Right lobe of liver (tissue), 6 donors: ENCODE measurements around the gene LYPD8. TPM values are rescaled to one million over a fixed set of nuclear protein-coding genes. Genes with fewer than 3 reads are reported as not detected.

ENCODE experiments used
- ATAC-seq, 4 donors: fragments of 200-7000 bp; cut with Tn5 transposase; one replicate each; pipeline ENCODE4 v1.9.1; 2020; ENCODE audit warnings: mild to moderate bottlenecking in 4 of 4, moderate library complexity in 4 of 4
- DNase-seq, 3 donors: peaks; one replicate each; pipeline ENCODE4 v3.0.0-alpha.2; 2020
- H3K27ac ChIP-seq, 3 donors: fragments of 200-600 bp; one replicate each; pipeline ENCODE4 v1.8.0; 2022
- H3K27me3 ChIP-seq, 2 donors: fragments of 200-600 bp; one replicate each; pipeline ENCODE4 v1.8.0; 2022
- H3K36me3 ChIP-seq, 4 donors: fragments of 200-600 bp; sonication (generic) in 1 of 4; one replicate each; pipeline versions ENCODE4 v1.5.1 to v1.8.0; 2017 to 2022; ENCODE audit warnings: control low read depth in 1 of 4
- H3K4me1 ChIP-seq, 4 donors: fragments of 200-600 bp; sonication (generic) in 1 of 4; one replicate each; pipeline versions ENCODE4 v1.5.1 to v1.8.0; 2017 to 2022; ENCODE audit warnings: control low read depth in 1 of 4
- H3K4me3 ChIP-seq, 3 donors: fragments of 200-600 bp; one replicate each; pipeline ENCODE4 v1.8.0; 2022
- H3K9me3 ChIP-seq, 4 donors: fragments of 200-600 bp; sonication (generic) in 1 of 4; one replicate each; pipeline versions ENCODE4 v1.5.1 to v1.8.0; 2017 to 2022; ENCODE audit warnings: control low read depth in 1 of 4
- POLR2A ChIP-seq: fragments of 450-650 bp; IDR thresholded peaks from one replicate; pipeline ENCODE4 v1.6.1; 2017; ENCODE audit warnings: antibody characterized with exemption, mild to moderate bottlenecking
- WGBS: methylation state at CpG from one replicate; pipeline ENCODE4 v1.1.6; 2018; ENCODE audit warnings: low coverage, low lambda C conversion rate; ENCODE audit not compliant: insufficient coverage; ENCODE audit errors: missing lambda C conversion rate; 5-methylcytosine and 5-hydroxymethylcytosine counted together
- intact Hi-C, 2 donors: fragments of 100-400 bp; cut with DNase I; formaldehyde crosslinking; loops; one replicate each; pipeline versions ENCODE4 v1.11.2 to v1.14.1; 2022
- total RNA-seq, 6 experiments: library from RNA; depleted of rRNA in 2 of 6; stranded (reverse); fragments of >200 nt in 2 of 6; fragmentation: NEBNext Ultra II Directional in 3 of 6; extraction: Animal tissue kit (Norgen Biotek cat#: 25700) in 3 of 6; gene quantifications; one replicate each; pipeline versions ENCODE4 v1.1.0 to v1.2.4, GENCODE V29; 2016 to 2023
- TF ChIP-seq, protein P1 (sequence below), 4 donors: fragments of 200-600 bp in 3 of 4; fragments of 450-650 bp in 1 of 4; IDR thresholded peaks; one replicate each; pipeline versions ENCODE4 v1.5.1 to v1.8.0; 2016 to 2022; ENCODE audit warnings: antibody characterized with exemption in 4 of 4, mild to moderate bottlenecking in 2 of 4
- donor health status: DM: no; HTN: yes; CAD: no.
- donor health status: DM: no; HTN: no; CAD: no.
- donor health status: DM: no; HTN: no; CAD: no.
- donor health status: DM: no; HTN: yes; CAD: no.
- donor health status: DM: no; HTN: yes; CAD: no.

Gene LYPD8
- total RNA-seq, 6 experiments from 2014 or later = not detected

DNA sequence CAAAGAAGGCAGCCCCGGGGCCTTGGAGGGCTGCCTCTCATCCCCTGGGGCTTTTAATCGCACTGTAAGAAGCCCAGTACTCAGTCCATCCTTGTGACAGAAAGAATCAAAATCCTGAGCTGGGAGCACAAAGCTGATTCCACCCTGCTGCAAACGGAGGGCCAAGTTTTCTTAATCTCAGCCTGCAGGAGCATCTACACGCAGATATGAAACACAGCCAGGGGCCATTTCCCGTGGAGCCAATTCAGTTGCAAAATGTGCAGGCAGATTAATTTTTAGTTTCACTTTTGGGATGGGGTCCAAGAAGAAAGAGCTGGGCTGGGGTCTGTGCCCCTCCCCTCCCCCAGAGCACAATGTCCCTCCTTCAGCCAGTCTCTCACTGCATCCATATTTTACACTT is 4.4 kb downstream of the LYPD8 start:
- 42% methylated on average over 3 of the region's 5 CpGs for WGBS
- Histone ChIP-seq H3K27ac (no peak overlapping the region), H3K9me3 (no peaks in the 10 kb centered on the region), H3K4me3 (no peak overlapping the region), H3K4me1 (no peaks in the 10 kb centered on the region), H3K27me3 (no peaks in the 10 kb centered on the region), H3K36me3 (no peaks in the 10 kb centered on the region)
- DNase-seq (no peak), ATAC-seq (no peak)
- intact Hi-C loops = no loop called here
- TF ChIP-seq, protein P1, sequence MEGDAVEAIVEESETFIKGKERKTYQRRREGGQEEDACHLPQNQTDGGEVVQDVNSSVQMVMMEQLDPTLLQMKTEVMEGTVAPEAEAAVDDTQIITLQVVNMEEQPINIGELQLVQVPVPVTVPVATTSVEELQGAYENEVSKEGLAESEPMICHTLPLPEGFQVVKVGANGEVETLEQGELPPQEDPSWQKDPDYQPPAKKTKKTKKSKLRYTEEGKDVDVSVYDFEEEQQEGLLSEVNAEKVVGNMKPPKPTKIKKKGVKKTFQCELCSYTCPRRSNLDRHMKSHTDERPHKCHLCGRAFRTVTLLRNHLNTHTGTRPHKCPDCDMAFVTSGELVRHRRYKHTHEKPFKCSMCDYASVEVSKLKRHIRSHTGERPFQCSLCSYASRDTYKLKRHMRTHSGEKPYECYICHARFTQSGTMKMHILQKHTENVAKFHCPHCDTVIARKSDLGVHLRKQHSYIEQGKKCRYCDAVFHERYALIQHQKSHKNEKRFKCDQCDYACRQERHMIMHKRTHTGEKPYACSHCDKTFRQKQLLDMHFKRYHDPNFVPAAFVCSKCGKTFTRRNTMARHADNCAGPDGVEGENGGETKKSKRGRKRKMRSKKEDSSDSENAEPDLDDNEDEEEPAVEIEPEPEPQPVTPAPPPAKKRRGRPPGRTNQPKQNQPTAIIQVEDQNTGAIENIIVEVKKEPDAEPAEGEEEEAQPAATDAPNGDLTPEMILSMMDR (IDR thresholded peaks at IDR 0.05) = no peak
- TF ChIP-seq POLR2A = no peak

DNA sequence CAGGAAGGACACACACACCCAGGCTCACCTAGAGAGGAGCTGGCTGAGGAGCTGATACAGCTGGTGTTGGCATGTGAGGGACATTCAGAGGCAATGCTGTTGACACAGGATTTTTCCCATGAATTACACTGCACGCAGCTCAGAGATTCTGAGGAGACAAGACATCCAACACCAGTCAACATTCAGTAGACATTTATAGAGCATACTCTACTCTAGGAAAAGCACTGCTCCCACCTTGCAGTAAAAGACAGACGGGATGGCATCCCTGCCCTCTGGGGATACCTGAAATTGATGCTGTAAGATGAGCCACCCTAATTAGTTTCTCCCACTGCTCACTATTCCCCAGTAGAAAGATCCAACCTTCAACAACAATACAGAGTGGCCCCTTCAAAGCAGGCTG is 5.1 kb downstream of the LYPD8 start:
- Histone ChIP-seq H3K27me3 (no peaks in the 10 kb centered on the region), H3K36me3 (no peaks in the 10 kb centered on the region), H3K4me1 (no peaks in the 10 kb centered on the region), H3K27ac (no peak overlapping the region), H3K9me3 (no peaks in the 10 kb centered on the region), H3K4me3 (no peak overlapping the region)
- DNase-seq = no peak
- ATAC-seq = no peak
- TF ChIP-seq, protein P1 (IDR thresholded peaks at IDR 0.05) = no peak
- TF ChIP-seq POLR2A = no peak
- WGBS = 67% methylated on average over 1 of the region's 2 CpGs
- intact Hi-C loops = no loop called here

DNA sequence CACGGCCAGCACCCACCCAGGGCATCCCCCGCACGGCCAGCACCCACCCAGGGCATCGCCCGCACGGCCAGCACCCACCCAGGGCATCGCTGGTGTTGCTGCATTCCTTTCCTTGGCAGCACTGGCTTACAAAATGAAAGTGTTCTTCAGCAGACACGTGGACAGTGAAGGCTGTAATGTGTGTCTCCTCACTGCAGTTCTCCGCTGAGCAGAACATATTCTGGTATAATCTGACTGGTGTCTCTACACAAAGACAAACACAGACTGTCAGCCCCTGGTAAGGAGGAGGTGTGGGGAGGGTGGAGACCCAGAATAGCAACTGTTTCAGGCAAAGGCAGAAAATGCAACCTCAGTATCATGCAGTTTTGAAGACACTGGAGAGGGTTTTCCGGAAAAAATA is 7.3 kb downstream of the LYPD8 start:
- DNase-seq (no peak), ATAC-seq (no peak)
- Histone ChIP-seq H3K36me3 (no peaks in the 10 kb centered on the region), H3K27ac (no peak overlapping the region), H3K27me3 (no peaks in the 10 kb centered on the region), H3K4me1 (no peaks in the 10 kb centered on the region), H3K4me3 (no peak overlapping the region), H3K9me3 (no peaks in the 10 kb centered on the region)
- TF ChIP-seq POLR2A = no peak
- TF ChIP-seq, protein P1 (IDR thresholded peaks at IDR 0.05) = no peak
- intact Hi-C loops = no loop called here
- WGBS = 91% methylated on average over 9 of the region's 10 CpGs

DNA sequence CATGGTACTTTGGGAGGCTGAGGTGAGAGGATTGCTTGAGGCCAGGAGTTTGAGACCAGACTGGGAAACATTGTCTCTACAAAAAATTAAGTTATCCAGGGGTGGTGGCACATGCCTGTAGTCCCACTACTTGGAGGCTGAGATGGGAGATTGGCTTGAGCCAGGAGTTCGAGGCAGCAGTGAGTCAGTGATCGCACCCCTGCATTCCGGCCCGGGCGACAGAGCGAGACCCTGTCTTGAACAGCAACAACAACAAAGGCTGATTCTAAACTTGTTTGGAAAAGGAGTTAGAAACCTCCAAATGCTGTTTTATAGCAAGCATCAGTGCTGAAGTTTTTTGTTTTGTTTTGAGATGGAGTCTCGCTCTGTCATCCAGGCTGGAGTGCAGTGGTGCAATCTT is 14.7 kb downstream of the LYPD8 start:
- H3K27ac ChIP-seq = no peak overlapping the region
- no peak overlapping the region for H3K4me3 ChIP-seq
- no peak for DNase-seq
- H3K9me3 ChIP-seq = no peaks in the 10 kb centered on the region
- intact Hi-C loops = no loop called here
- H3K36me3 ChIP-seq = no peaks in the 10 kb centered on the region
- H3K4me1 ChIP-seq = no peaks in the 10 kb centered on the region
- TF ChIP-seq, protein P1 (IDR thresholded peaks at IDR 0.05) = no peak
- no peak for TF ChIP-seq POLR2A
- H3K27me3 ChIP-seq = no peaks in the 10 kb centered on the region
- WGBS = 91% methylated on average over 7 of the region's 7 CpGs
- no peak for ATAC-seq
